ENCODE data around the gene ADGRL4. TPM values are rescaled to one million over a fixed set of nuclear protein-coding genes. Genes with fewer than 3 reads are reported as not detected.

The ADGRL4 gene
- total and polyA plus RNA-seq, 10 donors: 7.5 to 94.5 (median 59.8) TPM

DNA sequence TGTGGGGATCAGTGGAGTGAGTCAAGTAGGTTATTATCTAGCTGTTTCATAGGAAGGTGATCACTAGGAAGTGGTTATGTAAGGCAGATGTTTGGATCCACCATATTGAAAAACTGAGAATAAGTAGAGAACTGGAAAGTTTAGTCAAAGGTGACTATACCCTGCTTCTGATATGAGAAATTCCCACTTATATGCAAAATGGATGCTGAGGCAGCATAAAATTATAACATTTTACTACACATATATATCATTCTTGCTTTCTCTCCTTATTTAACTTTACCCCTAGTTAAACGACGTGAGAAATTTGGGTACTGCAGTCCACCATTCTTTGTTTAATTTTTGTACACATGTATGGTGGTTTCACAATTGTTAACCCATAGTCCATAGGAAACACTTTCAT lies 142.4 kb downstream of the ADGRL4 start:
- intact Hi-C loops (cut with DNase I; ENCODE audit: low total_unique reads): no loop called here
- no peaks in the 10 kb centered on the region for H3K27me3 ChIP-seq (replicated peaks in 1 of 7)
- no peak overlapping the region for H3K4me3 ChIP-seq
- TF ChIP-seq CTCF (IDR thresholded peaks at IDR 0.05 in 8 of 11, conservative IDR thresholded peaks at IDR 0.05 in 3 of 11) (no peak), POLR2A (IDR thresholded peaks at IDR 0.05) (no peak), POLR2AphosphoS5 (IDR thresholded peaks at IDR 0.05) (no peak)
- no peaks in the 10 kb centered on the region for H3K36me3 ChIP-seq
- H3K9me3 ChIP-seq: no peaks in the 10 kb centered on the region
- DNase-seq: no peak
- H3K4me1 ChIP-seq: no peaks in the 10 kb centered on the region
- H3K27ac ChIP-seq: no peak overlapping the region
- WGBS, 5 donors: 89 to 99% (median 94%) methylated on average over 2 of the region's 2 CpGs

GRCh38 chr1:78856096-78856495 lies 150.4 kb downstream of the ADGRL4 start:
- Histone ChIP-seq H3K9me3 (no peaks in the 10 kb centered on the region), H3K4me3 (no peak overlapping the region), H3K4me1 (no peaks in the 10 kb centered on the region), H3K27me3 (replicated peaks in 1 of 7) (no peaks in the 10 kb centered on the region), H3K27ac (no peak overlapping the region), H3K36me3 (no peaks in the 10 kb centered on the region)
- intact Hi-C loops (cut with DNase I; ENCODE audit: low total_unique reads): no loop called here
- 67 to 84% (median 75%) methylated on average over 2 of the region's 2 CpGs for WGBS, 5 donors
- TF ChIP-seq POLR2AphosphoS5 (IDR thresholded peaks at IDR 0.05) (no peak), POLR2A (IDR thresholded peaks at IDR 0.05) (no peak), CTCF (IDR thresholded peaks at IDR 0.05 in 8 of 11, conservative IDR thresholded peaks at IDR 0.05 in 3 of 11) (no peak)
- no peak for DNase-seq

DNA sequence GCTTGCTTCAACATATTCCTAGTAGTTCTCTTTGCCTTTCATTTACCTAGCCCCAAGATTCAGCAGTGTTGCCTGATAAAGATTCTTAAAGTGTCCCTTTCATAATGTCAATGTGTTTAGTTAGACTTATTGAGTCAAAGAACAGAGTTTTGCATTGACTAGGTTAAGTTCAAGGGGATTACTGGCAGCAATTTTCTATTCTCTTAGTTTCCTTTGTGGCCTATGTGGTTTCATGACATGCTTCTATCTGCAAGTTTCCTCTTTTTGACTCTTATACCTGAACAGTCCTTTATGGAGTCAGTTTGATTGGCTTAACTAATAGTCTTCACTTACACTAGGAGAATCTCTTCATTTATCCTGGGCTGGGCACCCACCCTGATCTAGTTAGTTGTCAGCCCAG lies 151.3 kb downstream of the ADGRL4 start:
- Histone ChIP-seq H3K9me3 (no peaks in the 10 kb centered on the region), H3K27ac (no peak overlapping the region), H3K4me1 (no peaks in the 10 kb centered on the region), H3K36me3 (no peaks in the 10 kb centered on the region), H3K27me3 (replicated peaks in 1 of 7) (no peaks in the 10 kb centered on the region), H3K4me3 (no peak overlapping the region)
- DNase-seq: no peak
- TF ChIP-seq CTCF (IDR thresholded peaks at IDR 0.05 in 8 of 11, conservative IDR thresholded peaks at IDR 0.05 in 3 of 11): no peak
- TF ChIP-seq POLR2A (IDR thresholded peaks at IDR 0.05): no peak
- no peak for TF ChIP-seq POLR2AphosphoS5 (IDR thresholded peaks at IDR 0.05)
- intact Hi-C loops (cut with DNase I; ENCODE audit: low total_unique reads): no loop called here

GRCh38 chr1:78854556-78854955 lies 152.0 kb downstream of the ADGRL4 start:
- no peak overlapping the region for H3K27ac ChIP-seq
- H3K4me1 ChIP-seq: no peaks in the 10 kb centered on the region
- H3K4me3 ChIP-seq: no peak overlapping the region
- TF ChIP-seq POLR2A (IDR thresholded peaks at IDR 0.05): no peak
- no peak for TF ChIP-seq POLR2AphosphoS5 (IDR thresholded peaks at IDR 0.05)
- TF ChIP-seq CTCF (IDR thresholded peaks at IDR 0.05 in 8 of 11, conservative IDR thresholded peaks at IDR 0.05 in 3 of 11): no peak
- 79 to 93% (median 85%) methylated on average over 5 of the region's 5 CpGs for WGBS, 5 donors
- H3K36me3 ChIP-seq: no peaks in the 10 kb centered on the region
- H3K9me3 ChIP-seq: no peaks in the 10 kb centered on the region
- no peaks in the 10 kb centered on the region for H3K27me3 ChIP-seq (replicated peaks in 1 of 7)
- DNase-seq: no peak
- intact Hi-C loops (cut with DNase I; ENCODE audit: low total_unique reads): no loop called here

Data from spleen (tissue), 11 donors.